SK-N-MC (cell line): ENCODE data around the gene DHX34.
"Not testable (repeated sequence)": the region's sequence is repeated elsewhere in the genome, so short reads cannot be mapped to it uniquely, and the experiment has no call there.

ENCODE experiments used
- DNase-seq: peaks from one replicate; pipeline ENCODE4 v3.0.0-alpha.2; 2011; ENCODE audit warnings: low read depth, low spot score
- H3K27ac ChIP-seq: fragments of 200-600 bp; sonication (generic); 2 replicates; pipeline ENCODE4 v1.5.1; 2016; ENCODE audit warnings: mixed run types
- H3K36me3 ChIP-seq: fragments of 200-600 bp; sonication (generic); 2 replicates; pipeline ENCODE4 v1.6.1; 2017; ENCODE audit warnings: antibody characterized with exemption, low read length, mixed read lengths; ENCODE audit not compliant: insufficient read depth
- H3K4me3 ChIP-seq: fragments of 200-600 bp; sonication (generic); 2 replicates; pipeline ENCODE4 v1.5.1; 2016
- H3K9ac ChIP-seq: fragments of 200-600 bp; sonication (generic); 2 replicates; pipeline ENCODE4 v1.8.0; 2017; ENCODE audit warnings: mixed run types, mixed read lengths; ENCODE audit not compliant: insufficient read length
- H3K9me3 ChIP-seq: fragments of 200-600 bp; sonication (generic); 2 replicates; pipeline ENCODE4 v1.6.1; 2017; ENCODE audit warnings: low read depth, mild to moderate bottlenecking, antibody characterized with exemption, low read length, moderate library complexity, mixed read lengths
- EZH2 ChIP-seq: fragments of 200-600 bp; sonication (generic); IDR thresholded peaks from one replicate; pipeline ENCODE4 v1.6.1; 2017; ENCODE audit warnings: antibody characterized with exemption
- FOXP2 ChIP-seq: optimal IDR thresholded peaks from 2 replicates; pipeline ENCODE3; 2011; ENCODE audit warnings: mild to moderate bottlenecking, moderate library complexity; ENCODE audit not compliant: insufficient read depth; ENCODE audit errors: extremely low read length, control extremely low read depth
- POLR2AphosphoS5 ChIP-seq: IDR thresholded peaks from 2 replicates; pipeline ENCODE4 v1.6.1; 2012; ENCODE audit warnings: mild to moderate bottlenecking, low read depth, low read length, borderline replicate concordance

Gene DHX34

GRCh38 chr19:47405854-47406417 is 56.8 kb downstream of the DHX34 start:
- TF ChIP-seq EZH2, result no peak
- TF ChIP-seq POLR2AphosphoS5, result no peak
- TF ChIP-seq FOXP2, result no peak
- no peak for DNase-seq
- Histone ChIP-seq H3K27ac (no peak overlapping the region), H3K4me3 (no peak overlapping the region), H3K36me3 (no peaks in the 10 kb centered on the region), H3K9me3 (no peaks in the 10 kb centered on the region), H3K9ac (no peak overlapping the region)

- no peak for TF ChIP-seq POLR2AphosphoS5
- no peak for TF ChIP-seq EZH2
- no peak for TF ChIP-seq FOXP2
- H3K36me3 ChIP-seq, result no peaks in the 10 kb centered on the region
- H3K9me3 ChIP-seq, result no peaks in the 10 kb centered on the region
- no peak overlapping the region for H3K27ac ChIP-seq
- H3K4me3 ChIP-seq, result no peak overlapping the region
- no peak overlapping the region for H3K9ac ChIP-seq
- DNase-seq, result no peak
Observed at GRCh38 chr19:47406711-47407416, 57.7 kb downstream of the DHX34 start.

DNA sequence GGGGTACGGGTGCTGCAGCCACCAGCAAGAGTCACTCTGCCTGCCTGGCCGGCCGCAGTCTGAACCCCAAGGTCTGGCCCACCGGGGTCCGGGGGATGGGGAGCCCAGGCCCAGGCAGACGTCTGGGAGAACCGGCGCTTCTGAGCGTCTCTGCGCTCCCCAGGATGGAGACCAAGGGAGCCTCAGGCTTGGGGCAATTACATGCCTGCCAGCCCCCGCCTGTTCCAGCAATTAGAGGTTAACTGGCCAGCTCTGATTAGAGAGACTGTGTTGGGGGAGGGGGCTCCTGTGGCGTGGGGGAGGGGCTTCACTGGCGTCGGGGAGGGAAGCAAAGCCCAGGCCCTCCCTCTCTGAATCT is 58.3 kb downstream of the DHX34 start:
- H3K27ac ChIP-seq, result no peak overlapping the region
- no peak for DNase-seq
- TF ChIP-seq FOXP2 (no peak), POLR2AphosphoS5 (no peak), EZH2 (no peak)

GRCh38 chr19:47408156-47408938 is 59.2 kb downstream of the DHX34 start:
- no peak for DNase-seq
- Histone ChIP-seq H3K36me3 (no peaks in the 10 kb centered on the region), H3K9ac (no peak overlapping the region), H3K27ac (no peak overlapping the region), H3K4me3 (no peak overlapping the region), H3K9me3 (no peaks in the 10 kb centered on the region)
- TF ChIP-seq FOXP2 (no peak), POLR2AphosphoS5 (no peak), EZH2 (no peak)

More for the DNA sequence above, 58.3 kb downstream of the DHX34 start:
- Histone ChIP-seq H3K9me3 (no peaks in the 10 kb centered on the region), H3K9ac (no peak overlapping the region), H3K4me3 (no peak overlapping the region), H3K36me3 (no peaks in the 10 kb centered on the region)

- DNase-seq, result no peak
- H3K27ac ChIP-seq, result no peak overlapping the region
- H3K4me3 ChIP-seq, result no peak overlapping the region
- no peaks in the 10 kb centered on the region for H3K9me3 ChIP-seq
- TF ChIP-seq POLR2AphosphoS5 (no peak), EZH2 (no peak), FOXP2 (no peak)
- H3K36me3 ChIP-seq, result no peaks in the 10 kb centered on the region
- H3K9ac ChIP-seq, result no peak overlapping the region
Observed at GRCh38 chr19:47411101-47411500, 62.0 kb downstream of the DHX34 start.

- not testable (repeated sequence) for H3K9me3 ChIP-seq, H3K36me3 ChIP-seq, H3K4me3 ChIP-seq, H3K27ac ChIP-seq, H3K9ac ChIP-seq, DNase-seq
Observed at GRCh38 chr19:47411696-47412095, 62.6 kb downstream of the DHX34 start.

DNA sequence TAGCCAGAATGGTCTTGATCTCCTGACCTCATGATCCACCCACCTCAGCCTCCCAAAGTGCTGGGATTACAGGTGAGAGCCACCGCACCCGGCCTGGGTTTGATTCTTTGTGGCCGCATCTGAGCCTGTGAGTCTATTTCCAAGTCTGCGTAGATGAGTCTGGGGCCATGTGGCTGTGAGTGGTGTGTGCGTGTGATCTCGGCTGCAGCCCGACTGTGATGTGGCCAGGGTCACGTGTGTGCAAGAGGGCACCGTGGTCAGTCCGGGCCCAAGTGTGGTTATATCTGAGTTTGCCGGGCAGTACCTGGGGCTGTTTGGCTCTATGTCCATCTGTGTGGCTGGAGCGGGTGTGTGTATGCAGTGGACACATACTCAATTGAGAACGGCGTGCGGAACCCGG is 64.8 kb downstream of the DHX34 start:
- H3K9ac ChIP-seq, result no peak overlapping the region

GRCh38 chr19:47414469-47414868 is 65.4 kb downstream of the DHX34 start:
- H3K36me3 ChIP-seq, result no peaks in the 10 kb centered on the region
- H3K9me3 ChIP-seq, result no peaks in the 10 kb centered on the region
- H3K27ac ChIP-seq, result no peak overlapping the region
- no peak for DNase-seq
- H3K9ac ChIP-seq, result no peak overlapping the region
- no peak overlapping the region for H3K4me3 ChIP-seq
- no peak for TF ChIP-seq EZH2

More for the DNA sequence above, 64.8 kb downstream of the DHX34 start:
- H3K36me3 ChIP-seq, result no peaks in the 10 kb centered on the region
- no peak for DNase-seq
- TF ChIP-seq EZH2 (no peak), FOXP2 (no peak), POLR2AphosphoS5 (no peak)
- H3K27ac ChIP-seq, result no peak overlapping the region
- H3K4me3 ChIP-seq, result no peak overlapping the region
- H3K9me3 ChIP-seq, result no peaks in the 10 kb centered on the region

GRCh38 chr19:47415953-47416642 is 67.0 kb downstream of the DHX34 start:
- no peak for DNase-seq
- TF ChIP-seq EZH2 (no peak), POLR2AphosphoS5 (no peak), FOXP2 (no peak)

More at GRCh38 chr19:47415953-47416642, 67.0 kb downstream of the DHX34 start:
- Histone ChIP-seq H3K36me3 (no peaks in the 10 kb centered on the region), H3K27ac (no peak overlapping the region), H3K9me3 (no peaks in the 10 kb centered on the region), H3K9ac (no peak overlapping the region), H3K4me3 (no peak overlapping the region)
